Neural progenitor cell (in vitro differentiated cells): Measurements from ENCODE around the gene XPC. TPM values are rescaled to one million over a fixed set of nuclear protein-coding genes. Genes with fewer than 3 reads are reported as not detected.
"Not testable (repeated sequence)": the region's sequence is repeated elsewhere in the genome, so short reads cannot be mapped to it uniquely, and the experiment has no call there.

Experiments
- DNase-seq: peaks from one replicate; pipeline ENCODE4 v3.0.0-alpha.2; 2016; ENCODE audit warnings: low spot score
- H2AFZ ChIP-seq: fragments of 200-600 bp; sonication (generic); replicated peaks from 2 replicates; pipeline ENCODE4 v1.6.1; 2016; ENCODE audit warnings: antibody characterized with exemption
- H3F3A ChIP-seq: fragments of 200-600 bp; sonication (generic); 2 replicates; pipeline ENCODE4 v1.6.1; 2016; ENCODE audit warnings: antibody characterized with exemption, low read depth
- H3K27ac ChIP-seq: fragments of 200-600 bp; sonication (generic); 2 replicates; pipeline ENCODE4 v1.5.1; 2016; ENCODE audit warnings: mild to moderate bottlenecking
- H3K27me3 ChIP-seq: fragments of 200-600 bp; sonication (generic); 2 replicates; pipeline ENCODE4 v1.6.1; 2016; ENCODE audit warnings: mild to moderate bottlenecking, moderate library complexity
- H3K36me3 ChIP-seq: fragments of 200-600 bp; sonication (generic); 2 replicates; pipeline ENCODE4 v1.5.1; 2016
- H3K4me1 ChIP-seq: fragments of 200-600 bp; sonication (generic); 2 replicates; pipeline ENCODE4 v1.6.1; 2016; ENCODE audit warnings: mixed run types
- H3K4me2 ChIP-seq: fragments of 200-600 bp; sonication (generic); 2 replicates; pipeline ENCODE4 v1.6.1; 2016
- H3K4me3 ChIP-seq: fragments of 200-600 bp; sonication (generic); 2 replicates; pipeline ENCODE4 v1.5.1; 2016
- H3K79me2 ChIP-seq: fragments of 200-600 bp; sonication (generic); 2 replicates; pipeline ENCODE4 v1.6.1; 2016; ENCODE audit warnings: low read depth
- H3K9ac ChIP-seq: fragments of 200-600 bp; sonication (generic); 2 replicates; pipeline ENCODE4 v1.6.1; 2016
- H3K9me3 ChIP-seq: fragments of 200-600 bp; sonication (generic); 2 replicates; pipeline ENCODE4 v1.5.1; 2016; ENCODE audit warnings: low read depth
- H4K20me1 ChIP-seq: fragments of 200-600 bp; sonication (generic); 2 replicates; pipeline ENCODE4 v1.6.1; 2016; ENCODE audit warnings: low read depth
- H3K27ac Mint-ChIP-seq: 3 replicates; pipeline ENCODE4 v1.8.0; 2021; ENCODE audit warnings: mixed read lengths
- H3K27me3 Mint-ChIP-seq: 2 replicates; pipeline ENCODE4 v1.8.0; 2022; ENCODE audit warnings: low read depth, mild to moderate bottlenecking, inconsistent platforms, moderate library complexity, mixed read lengths; ENCODE audit not compliant: insufficient read depth
- H3K36me3 Mint-ChIP-seq: 3 replicates; pipeline ENCODE4 v1.8.0; 2021; ENCODE audit warnings: mixed read lengths
- H3K4me1 Mint-ChIP-seq: 3 replicates; pipeline ENCODE4 v1.8.0; 2021; ENCODE audit warnings: mixed read lengths
- H3K4me3 Mint-ChIP-seq: 3 replicates; pipeline ENCODE4 v1.8.0; 2021; ENCODE audit warnings: mild to moderate bottlenecking, moderate library complexity, mixed read lengths
- H3K9me3 Mint-ChIP-seq: 3 replicates; pipeline ENCODE4 v1.8.0; 2020; ENCODE audit warnings: mixed read lengths
- CTCF ChIP-seq: fragments of 200-600 bp; sonication (generic); IDR thresholded peaks from 2 replicates; pipeline ENCODE4 v1.5.1; 2017; ENCODE audit warnings: antibody characterized with exemption, mild to moderate bottlenecking
- EZH2 ChIP-seq: fragments of 200-600 bp; sonication (generic); IDR thresholded peaks from 2 replicates; pipeline ENCODE4 v1.6.1; 2017; ENCODE audit warnings: antibody characterized with exemption, mild to moderate bottlenecking, moderate library complexity
- EZH2phosphoT487 ChIP-seq: fragments of 200-600 bp; sonication (generic); IDR thresholded peaks from 2 replicates; pipeline ENCODE4 v1.6.1; 2017; ENCODE audit warnings: antibody characterized with exemption
- total RNA-seq: library from RNA; depleted of rRNA; stranded (reverse); fragments of >200 nt; gene quantifications from 2 replicates; pipeline ENCODE4 v1.2.3, GENCODE V29; 2015; ENCODE audit warnings: low replicate concordance

XPC gene
- total RNA-seq, 1 donor from 2014 or later, result 44.1 TPM

GRCh38 chr3:14121859-14122258 is 56.5 kb downstream of the XPC start:
- Histone ChIP-seq H3K36me3 (no peaks in the 10 kb centered on the region), H3K27me3 (peaks cover 3% of the 10 kb centered on the region)
- H3K4me3 Mint-ChIP-seq, result no peak overlapping the region

GRCh38 chr3:14120921-14121448 is 57.4 kb downstream of the XPC start:
- peaks cover 11% of the 10 kb centered on the region for H3F3A ChIP-seq
- H3K9me3 Mint-ChIP-seq, H3K4me3 Mint-ChIP-seq, H3K27me3 Mint-ChIP-seq, DNase-seq, H3K36me3 ChIP-seq, H2AFZ ChIP-seq, H3K9me3 ChIP-seq, H3K27ac ChIP-seq, H3K9ac ChIP-seq, H3K4me1 ChIP-seq, H3K27me3 ChIP-seq, H3K4me2 ChIP-seq, H3K79me2 ChIP-seq, H3K27ac Mint-ChIP-seq, H4K20me1 ChIP-seq, H3K4me3 ChIP-seq: not testable (repeated sequence)
- H3K4me1 Mint-ChIP-seq, result peaks cover 12% of the 10 kb centered on the region
- H3K36me3 Mint-ChIP-seq, result peaks cover 14% of the 10 kb centered on the region

More at GRCh38 chr3:14121859-14122258, 56.5 kb downstream of the XPC start:
- Histone ChIP-seq H3K9ac (no peak overlapping the region), H3K79me2 (peaks cover 13% of the 10 kb centered on the region), H3K4me1 (peaks cover 7% of the 10 kb centered on the region), H2AFZ (no peak overlapping the region), H3K4me3 (no peak overlapping the region), H3K9me3 (no peaks in the 10 kb centered on the region), H4K20me1 (peaks cover 14% of the 10 kb centered on the region), H3K4me2 (peak overlapping the region; percentile 1), H3F3A (peaks cover 12% of the 10 kb centered on the region), H3K27ac (no peak overlapping the region)
- Mint-ChIP-seq H3K4me1 (peaks cover 20% of the 10 kb centered on the region), H3K9me3 (no peaks in the 10 kb centered on the region), H3K27ac (no peak overlapping the region), H3K36me3 (peaks cover 14% of the 10 kb centered on the region), H3K27me3 (no peaks in the 10 kb centered on the region)
- TF ChIP-seq CTCF (no peak), EZH2 (no peak), EZH2phosphoT487 (no peak)
- peak; percentile 27 for DNase-seq

GRCh38 chr3:14120111-14120920 is 58.1 kb downstream of the XPC start:
- H3K4me3 ChIP-seq, result no peak overlapping the region
- peaks cover 4% of the 10 kb centered on the region for H3F3A ChIP-seq
- Mint-ChIP-seq H3K9me3 (no peaks in the 10 kb centered on the region), H3K27ac (no peak overlapping the region), H3K27me3 (no peaks in the 10 kb centered on the region), H3K4me3 (no peak overlapping the region), H3K4me1 (peaks cover 9% of the 10 kb centered on the region), H3K36me3 (peaks cover 14% of the 10 kb centered on the region)
- H2AFZ ChIP-seq, result no peak overlapping the region
- H3K9ac ChIP-seq, result no peak overlapping the region
- no peaks in the 10 kb centered on the region for H3K79me2 ChIP-seq
- H3K4me2 ChIP-seq, result no peak overlapping the region
- no peaks in the 10 kb centered on the region for H3K36me3 ChIP-seq
- H3K27ac ChIP-seq, result no peak overlapping the region
- no peak for TF ChIP-seq EZH2phosphoT487
- no peak for TF ChIP-seq EZH2
- no peak for TF ChIP-seq CTCF
- H3K9me3 ChIP-seq, result no peaks in the 10 kb centered on the region
- peaks cover 7% of the 10 kb centered on the region for H3K4me1 ChIP-seq
- no peak for DNase-seq
- H3K27me3 ChIP-seq, result peaks cover 3% of the 10 kb centered on the region
- no peaks in the 10 kb centered on the region for H4K20me1 ChIP-seq

- no peaks in the 10 kb centered on the region for H4K20me1 ChIP-seq
- H3K9me3 ChIP-seq, result no peaks in the 10 kb centered on the region
- peaks cover 9% of the 10 kb centered on the region for H3K4me1 Mint-ChIP-seq
- no peaks in the 10 kb centered on the region for H3K79me2 ChIP-seq
- H3K4me3 Mint-ChIP-seq, result no peak overlapping the region
- H3K4me2 ChIP-seq, result no peak overlapping the region
- no peak overlapping the region for H3K9ac ChIP-seq
- H3K4me3 ChIP-seq, result no peak overlapping the region
- TF ChIP-seq CTCF, result no peak
- no peak for TF ChIP-seq EZH2phosphoT487
- no peak for TF ChIP-seq EZH2
- H3K27ac ChIP-seq, result no peak overlapping the region
- H2AFZ ChIP-seq, result no peak overlapping the region
- H3F3A ChIP-seq, result no peaks in the 10 kb centered on the region
- no peak overlapping the region for H3K27ac Mint-ChIP-seq
- H3K9me3 Mint-ChIP-seq, result no peaks in the 10 kb centered on the region
- no peaks in the 10 kb centered on the region for H3K27me3 Mint-ChIP-seq
- DNase-seq, result no peak
- peaks cover 7% of the 10 kb centered on the region for H3K4me1 ChIP-seq
- H3K36me3 ChIP-seq, result no peaks in the 10 kb centered on the region
- H3K36me3 Mint-ChIP-seq, result peaks cover 14% of the 10 kb centered on the region
- H3K27me3 ChIP-seq, result peaks cover 3% of the 10 kb centered on the region
Observed at GRCh38 chr3:14119651-14120050, 58.8 kb downstream of the XPC start.
